OCI-LY3 (cell line): ENCODE results near the gene TSPAN31.

ENCODE experiments used
- CTCF ChIP-seq: fragments of 200-600, 300-600 bp; sonication (generic); IDR thresholded peaks from 2 replicates; pipeline ENCODE4 v1.5.1; 2014; ENCODE audit warnings: antibody characterized with exemption, low read length, low read depth
- EZH2phosphoT487 ChIP-seq: fragments of 200-600 bp; shearing (Covaris generic); IDR thresholded peaks from 2 replicates; pipeline ENCODE4 v1.6.1; 2018; ENCODE audit warnings: antibody characterized with exemption, mixed run types, low read depth

- TF ChIP-seq CTCF (no peak), EZH2phosphoT487 (no peak)
Observed at GRCh38 chr12:57743769-57744168, 1.1 kb upstream of the TSPAN31 start.
